HEK293 (cell line): ENCODE measurements around the gene WDR4.

Source experiments
- CTCF ChIA-PET: fragments of 350-600 bp; formaldehyde crosslinking; extraction: SDS; loops from one replicate; lab custom pipeline; 2021; ENCODE audit warnings: antibody characterized with exemption; lab: Yijun Ruan, JAX
- POLR2A ChIA-PET: fragments of 300-600 bp; formaldehyde crosslinking; extraction: SDS; loops from one replicate; lab custom pipeline; 2020; ENCODE audit warnings: antibody characterized with exemption, inconsistent platforms; lab: Yijun Ruan, JAX
- H3K27ac ChIP-seq: fragments of 200-500 bp; sonication (Bioruptor generic); 2 replicates; pipeline ENCODE4 v1.5.1; 2014; ENCODE audit warnings: low read depth, low read length, control low read depth, inconsistent platforms; ENCODE audit errors: extremely low read depth
- H3K36me3 ChIP-seq, 2 experiments: fragments of 200-500 bp in 1 of 2; sonication (Bioruptor generic) in 1 of 2; 1 replicate in 1 of 2; 2 replicates in 1 of 2; pipeline ENCODE4 v1.5.1; 2014 to 2017; ENCODE audit warnings: inconsistent platforms in 2 of 2, low read length in 2 of 2; ENCODE audit not compliant: control insufficient read depth in 2 of 2, insufficient read depth in 1 of 2
- H3K4me1 ChIP-seq: fragments of 200-500 bp; sonication (Bioruptor generic); 2 replicates; pipeline ENCODE4 v1.5.1; 2014; ENCODE audit warnings: mild to moderate bottlenecking, low read length, inconsistent platforms; ENCODE audit not compliant: control insufficient read depth, insufficient read depth
- H3K4me3 ChIP-seq: 2 replicates; pipeline ENCODE4 v1.5.1; 2011; ENCODE audit warnings: low read depth, mild to moderate bottlenecking, control low read depth, low read length, moderate library complexity
- H3K9me3 ChIP-seq: fragments of 200-500 bp; sonication (Bioruptor generic); 2 replicates; pipeline ENCODE4 v1.5.1; 2014; ENCODE audit warnings: low read depth, low read length, inconsistent platforms; ENCODE audit not compliant: control insufficient read depth, insufficient read depth
- CTCF ChIP-seq: fragments of 450-650 bp; formaldehyde crosslinking; IDR thresholded peaks from 2 replicates; pipeline ENCODE4 v1.5.1; 2016; ENCODE audit warnings: missing biosample characterization, missing genetic modification characterization
- EGR2 ChIP-seq: fragments of 450-650 bp; formaldehyde crosslinking; IDR thresholded peaks from 2 replicates; pipeline ENCODE4 v1.5.1; 2016; ENCODE audit warnings: low read depth, missing biosample characterization, missing genetic modification characterization
- GLI2 ChIP-seq: fragments of 450-650 bp; formaldehyde crosslinking; IDR thresholded peaks from 2 replicates; pipeline ENCODE4; 2017; ENCODE audit warnings: missing biosample characterization, missing genetic modification characterization, low read depth, borderline replicate concordance
- GLIS2 ChIP-seq: fragments of 450-650 bp; formaldehyde crosslinking; IDR thresholded peaks from 2 replicates; pipeline ENCODE4 v1.5.1; 2016; ENCODE audit warnings: missing biosample characterization, missing genetic modification characterization
- KLF16 ChIP-seq: fragments of 450-650 bp; formaldehyde crosslinking; IDR thresholded peaks from 2 replicates; pipeline ENCODE4 v1.5.1; 2017; ENCODE audit warnings: missing biosample characterization, missing genetic modification characterization
- KLF7 ChIP-seq: fragments of 450-650 bp; formaldehyde crosslinking; IDR thresholded peaks from 2 replicates; pipeline ENCODE4 v1.5.1; 2016; ENCODE audit warnings: missing biosample characterization, missing genetic modification characterization, borderline replicate concordance
- OSR2 ChIP-seq: fragments of 450-650 bp; formaldehyde crosslinking; IDR thresholded peaks from 2 replicates; pipeline ENCODE4 v1.5.1; 2016; ENCODE audit warnings: missing biosample characterization, missing genetic modification characterization
- PRDM1 ChIP-seq: fragments of 450-650 bp; formaldehyde crosslinking; IDR thresholded peaks from 2 replicates; pipeline ENCODE4; 2016; ENCODE audit warnings: missing biosample characterization, missing genetic modification characterization
- SCRT1 ChIP-seq: fragments of 450-650 bp; formaldehyde crosslinking; IDR thresholded peaks from 2 replicates; pipeline ENCODE4 v1.5.1; 2016; ENCODE audit warnings: missing biosample characterization, missing genetic modification characterization, borderline replicate concordance
- SETDB1 ChIP-seq: IDR thresholded peaks from one replicate; pipeline ENCODE4 v1.6.1; 2017; ENCODE audit warnings: mild to moderate bottlenecking, low read length, moderate library complexity, mixed read lengths; ENCODE audit not compliant: insufficient read length
- WT1 ChIP-seq: fragments of 450-650 bp; formaldehyde crosslinking; IDR thresholded peaks from 2 replicates; pipeline ENCODE4 v1.5.1; 2016; ENCODE audit warnings: missing biosample characterization, missing genetic modification characterization
- ZBTB20 ChIP-seq: fragments of 450-650 bp; formaldehyde crosslinking; IDR thresholded peaks from 2 replicates; pipeline ENCODE4 v1.5.1; 2016; ENCODE audit warnings: missing biosample characterization, missing genetic modification characterization
- ZBTB8A ChIP-seq: fragments of 450-650 bp; formaldehyde crosslinking; IDR thresholded peaks from 2 replicates; pipeline ENCODE4 v1.5.1; 2016; ENCODE audit warnings: missing biosample characterization, missing genetic modification characterization
- ZNF10 ChIP-seq: fragments of 450-650 bp; formaldehyde crosslinking; IDR thresholded peaks from 2 replicates; pipeline ENCODE4 v1.5.1; 2017; ENCODE audit warnings: missing biosample characterization, missing genetic modification characterization
- ZNF157 ChIP-seq: fragments of 450-650 bp; formaldehyde crosslinking; IDR thresholded peaks from 2 replicates; pipeline ENCODE4 v1.5.1; 2016; ENCODE audit warnings: missing biosample characterization, missing genetic modification characterization
- ZNF174 ChIP-seq: fragments of 450-650 bp; formaldehyde crosslinking; IDR thresholded peaks from 2 replicates; pipeline ENCODE4 v1.5.0; 2017; ENCODE audit warnings: missing biosample characterization, mild to moderate bottlenecking, missing genetic modification characterization
- ZNF223 ChIP-seq: fragments of 450-650 bp; formaldehyde crosslinking; IDR thresholded peaks from 2 replicates; pipeline ENCODE4 v1.5.1; 2016; ENCODE audit warnings: missing biosample characterization, missing genetic modification characterization
- ZNF274 ChIP-seq, 2 experiments: fragments of 200-500 bp in 1 of 2; fragments of 450-650 bp in 1 of 2; sonication (Bioruptor generic) in 1 of 2; formaldehyde crosslinking in 1 of 2; IDR thresholded peaks; 2 replicates each; pipeline versions ENCODE4 v1.5.1 to v1.6.1; 2014 to 2016; ENCODE audit warnings: borderline replicate concordance in 1 of 2, inconsistent platforms in 1 of 2, low read length in 1 of 2, missing biosample characterization in 1 of 2, missing genetic modification characterization in 1 of 2
- ZNF311 ChIP-seq: fragments of 450-650 bp; formaldehyde crosslinking; IDR thresholded peaks from 2 replicates; pipeline ENCODE4 v1.5.1; 2017; ENCODE audit warnings: missing biosample characterization, missing genetic modification characterization, borderline replicate concordance
- ZNF354C ChIP-seq: fragments of 450-650 bp; formaldehyde crosslinking; IDR thresholded peaks from 2 replicates; pipeline ENCODE4 v1.5.1; 2016; ENCODE audit warnings: missing biosample characterization, missing genetic modification characterization, low read depth, borderline replicate concordance
- ZNF558 ChIP-seq: fragments of 450-650 bp; formaldehyde crosslinking; IDR thresholded peaks from 2 replicates; pipeline ENCODE4 v1.5.1; 2016; ENCODE audit warnings: missing biosample characterization, missing genetic modification characterization
- ZNF585B ChIP-seq: fragments of 450-650 bp; formaldehyde crosslinking; IDR thresholded peaks from 2 replicates; pipeline ENCODE4 v1.5.1; 2016; ENCODE audit warnings: missing biosample characterization, missing genetic modification characterization
- ZNF629 ChIP-seq: fragments of 450-650 bp; formaldehyde crosslinking; IDR thresholded peaks from 2 replicates; pipeline ENCODE4 v1.5.1; 2017; ENCODE audit warnings: missing biosample characterization, missing genetic modification characterization
- ZNF704 ChIP-seq: fragments of 450-650 bp; formaldehyde crosslinking; IDR thresholded peaks from 2 replicates; pipeline ENCODE4 v1.5.1; 2016; ENCODE audit warnings: missing biosample characterization, missing genetic modification characterization
- ZNF776 ChIP-seq: fragments of 450-650 bp; formaldehyde crosslinking; IDR thresholded peaks from 2 replicates; pipeline ENCODE4 v1.5.0; 2017; ENCODE audit warnings: missing biosample characterization, missing genetic modification characterization, borderline replicate concordance
- ZSCAN23 ChIP-seq: fragments of 450-650 bp; formaldehyde crosslinking; IDR thresholded peaks from 2 replicates; pipeline ENCODE4 v1.5.1; 2016; ENCODE audit warnings: missing biosample characterization, missing genetic modification characterization
- ZXDB ChIP-seq: fragments of 450-650 bp; formaldehyde crosslinking; IDR thresholded peaks from 2 replicates; pipeline ENCODE4 v1.5.1; 2016; ENCODE audit warnings: missing biosample characterization, missing genetic modification characterization
- TF ChIP-seq, protein P1 (sequence below): fragments of 450-650 bp; IDR thresholded peaks from 2 replicates; pipeline ENCODE4 v1.5.1; 2018; ENCODE audit warnings: missing biosample characterization, mild to moderate bottlenecking, missing genetic modification characterization

The WDR4 gene

DNA sequence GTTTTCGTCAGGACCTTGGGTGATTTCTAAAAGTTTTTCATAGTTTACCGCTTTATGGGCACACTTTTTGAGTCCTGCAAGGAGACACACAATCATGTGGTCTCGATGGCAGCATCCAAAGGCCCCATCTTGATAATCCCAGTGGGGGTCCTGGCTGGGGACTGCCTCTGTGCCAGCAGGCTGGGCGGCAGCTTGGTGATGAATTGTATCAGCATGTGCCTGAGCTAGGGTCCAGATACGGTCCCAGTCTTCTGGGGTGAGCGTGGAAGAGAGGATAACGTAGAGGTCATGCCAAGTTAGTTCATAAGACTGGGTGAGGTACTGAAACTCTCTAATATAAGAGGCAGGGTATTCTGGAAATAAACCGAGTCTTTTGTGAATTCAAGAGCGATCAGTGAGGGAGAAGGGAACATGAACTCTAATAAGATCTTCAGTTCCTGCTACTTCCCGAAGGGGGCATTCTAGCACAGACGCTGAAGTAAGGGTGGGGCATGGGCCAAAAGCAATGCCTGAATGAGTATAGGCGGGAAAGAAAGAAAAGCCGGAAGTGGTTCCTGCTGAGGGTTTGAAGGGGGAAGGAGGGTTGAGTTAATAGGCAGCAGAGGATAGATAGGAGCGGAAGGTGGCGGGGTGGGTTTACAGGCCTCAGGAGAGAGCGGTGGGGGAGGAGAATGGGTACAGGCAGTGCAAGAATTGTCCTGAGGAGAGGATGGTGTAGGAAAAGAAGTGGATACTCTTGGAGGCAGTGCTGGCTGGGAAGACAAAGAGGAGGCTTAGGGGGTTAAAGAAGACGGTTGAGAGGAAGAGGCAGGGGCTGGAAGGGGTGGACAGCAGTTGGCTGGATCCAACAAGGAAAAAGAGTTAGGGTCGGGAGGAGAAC is 44.5 kb upstream of the WDR4 start (continued):
- TF ChIP-seq ZNF704 (tag by site-specific recombination) (no peak), ZNF776 (tag by site-specific recombination) (no peak), ZNF558 (tag by site-specific recombination) (peak; percentile 36; the same call in 1 of the 2 replicates), CTCF (tag by site-specific recombination) (peak; percentile 97), ZBTB8A (peak; percentile 59), OSR2 (peak; percentile 63), WT1 (tag by site-specific recombination) (peak; percentile 51; the same call in 1 of the 2 replicates), KLF7 (tag by site-specific recombination) (peak; percentile 99), GLIS2 (tag by site-specific recombination) (no peak), ZNF223 (tag by site-specific recombination) (peak; percentile 81), ZNF10 (tag by site-specific recombination) (peak; percentile 97; the same call in 1 of the 2 replicates), ZNF629 (tag by site-specific recombination) (peak; percentile 77), SCRT1 (tag by site-specific recombination) (no peak), ZBTB20 (tag by site-specific recombination) (peak; percentile 69; the same call in 1 of the 2 replicates), KLF16 (tag by site-specific recombination) (peak; percentile 80), ZXDB (peak; percentile 92)
- TF ChIP-seq, protein P1, sequence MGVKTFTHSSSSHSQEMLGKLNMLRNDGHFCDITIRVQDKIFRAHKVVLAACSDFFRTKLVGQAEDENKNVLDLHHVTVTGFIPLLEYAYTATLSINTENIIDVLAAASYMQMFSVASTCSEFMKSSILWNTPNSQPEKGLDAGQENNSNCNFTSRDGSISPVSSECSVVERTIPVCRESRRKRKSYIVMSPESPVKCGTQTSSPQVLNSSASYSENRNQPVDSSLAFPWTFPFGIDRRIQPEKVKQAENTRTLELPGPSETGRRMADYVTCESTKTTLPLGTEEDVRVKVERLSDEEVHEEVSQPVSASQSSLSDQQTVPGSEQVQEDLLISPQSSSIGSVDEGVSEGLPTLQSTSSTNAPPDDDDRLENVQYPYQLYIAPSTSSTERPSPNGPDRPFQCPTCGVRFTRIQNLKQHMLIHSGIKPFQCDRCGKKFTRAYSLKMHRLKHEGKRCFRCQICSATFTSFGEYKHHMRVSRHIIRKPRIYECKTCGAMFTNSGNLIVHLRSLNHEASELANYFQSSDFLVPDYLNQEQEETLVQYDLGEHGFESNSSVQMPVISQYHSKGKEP: no peak

DNA sequence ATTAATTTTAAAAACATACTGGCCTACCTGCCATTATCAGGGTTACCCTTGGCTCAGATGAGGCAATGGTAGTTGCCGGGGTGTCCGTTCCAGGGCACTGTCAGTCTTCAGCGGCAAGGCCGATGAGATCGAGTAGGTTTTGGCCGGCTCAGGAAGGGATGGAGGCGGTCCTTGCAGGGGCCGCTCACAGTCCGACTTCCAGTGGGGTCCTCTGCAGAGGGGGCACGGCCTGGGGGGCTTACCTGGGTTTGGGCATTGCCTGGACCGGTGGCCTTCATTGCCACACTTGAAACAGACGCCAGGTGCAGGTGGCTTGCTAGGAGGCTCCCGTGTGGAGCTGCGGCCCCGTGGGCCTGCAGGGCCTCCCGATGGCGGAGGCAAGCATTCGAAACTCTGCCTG is 43.6 kb upstream of the WDR4 start:
- no peaks in the 10 kb centered on the region for H3K36me3 ChIP-seq
- ChIA-PET POLR2A (no interaction called here), CTCF (interaction anchor here (0.8 to 1.3 kb wide), 4 partner anchors 9 to 38 kb away, joined by 3 read pairs; no protein-coding TSS in a partner anchor)
- no peak overlapping the region for H3K27ac ChIP-seq
- H3K4me1 ChIP-seq: no peaks in the 10 kb centered on the region; the same call in 1 of the 2 replicates
- TF ChIP-seq ZNF311 (no peak), ZNF585B (tag by site-specific recombination) (no peak), GLI2 (tag by site-specific recombination) (no peak), ZNF157 (tag by site-specific recombination) (no peak), ZNF354C (tag by site-specific recombination) (no peak), ZNF274 (IDR thresholded peaks at IDR 0.05; ENCODE audit: low read length) (no peak), ZNF274 (tag by site-specific recombination; IDR thresholded peaks at IDR 0.05; ENCODE audit: borderline replicate concordance) (no peak), ZSCAN23 (tag by site-specific recombination) (no peak), ZBTB8A (no peak), PRDM1 (tag by site-specific recombination) (no peak), GLIS2 (tag by site-specific recombination) (no peak), ZNF174 (tag by site-specific recombination) (no peak), EGR2 (tag by site-specific recombination) (no peak), SETDB1 (no peak)
- H3K4me3 ChIP-seq: no peak overlapping the region
- H3K9me3 ChIP-seq: no peaks in the 10 kb centered on the region
